Karpas-422 (cell line): ENCODE results near the gene CLDN18. TPM values are rescaled to one million over a fixed set of nuclear protein-coding genes. Genes with fewer than 3 reads are reported as not detected.

Source experiments
- DNase-seq: peaks from one replicate; pipeline ENCODE4 v3.0.0-alpha.2; 2015
- H2AFZ ChIP-seq: fragments of 200-600 bp; sonication (generic); 2 replicates; pipeline ENCODE4 v1.6.1; 2014; ENCODE audit warnings: antibody characterized with exemption, low read length, mixed read lengths
- H3K27ac ChIP-seq: fragments of 200-600 bp; sonication (generic); 2 replicates; pipeline ENCODE4 v1.5.1; 2014; ENCODE audit warnings: mild to moderate bottlenecking, low read length, moderate library complexity
- H3K27me3 ChIP-seq: fragments of 200-600 bp; sonication (generic); 2 replicates; pipeline ENCODE4 v1.6.1; 2014; ENCODE audit warnings: low read length, mixed read lengths
- H3K36me3 ChIP-seq: fragments of 200-600 bp; sonication (generic); 2 replicates; pipeline ENCODE4 v1.6.1; 2014; ENCODE audit warnings: low read length, mixed read lengths; ENCODE audit not compliant: insufficient read depth
- H3K4me1 ChIP-seq: fragments of 200-600 bp; sonication (generic); 2 replicates; pipeline ENCODE4 v1.6.1; 2014; ENCODE audit warnings: mild to moderate bottlenecking, low read length, mixed read lengths
- H3K4me2 ChIP-seq: fragments of 200-600 bp; sonication (generic); 2 replicates; pipeline ENCODE4 v1.6.1; 2014; ENCODE audit warnings: low read length, low read depth, mild to moderate bottlenecking; ENCODE audit not compliant: poor library complexity, severe bottlenecking
- H3K4me3 ChIP-seq: fragments of 200-600 bp; sonication (generic); 2 replicates; pipeline ENCODE4 v1.5.1; 2014; ENCODE audit warnings: mild to moderate bottlenecking, antibody characterized with exemption, low read length, mixed read lengths
- H3K79me2 ChIP-seq: fragments of 200-600 bp; sonication (generic); 2 replicates; pipeline ENCODE4 v1.6.1; 2014; ENCODE audit warnings: mild to moderate bottlenecking, low read length, mixed read lengths
- H3K9ac ChIP-seq: fragments of 200-600 bp; sonication (generic); 2 replicates; pipeline ENCODE4 v1.6.0; 2014; ENCODE audit warnings: low read length
- H3K9me2 ChIP-seq: fragments of 200-600 bp; sonication (generic), shearing (Covaris generic); replicated peaks from 2 replicates; pipeline ENCODE4 v1.6.0; 2014; ENCODE audit warnings: mild to moderate bottlenecking, low read length, moderate library complexity; ENCODE audit not compliant: insufficient read depth
- H3K9me3 ChIP-seq: fragments of 300-700, 200-600 bp; sonication (generic); 2 replicates; pipeline ENCODE4 v1.6.1; 2014; ENCODE audit warnings: low read length, mixed read lengths
- H4K20me1 ChIP-seq: fragments of 200-600 bp; sonication (generic); 2 replicates; pipeline ENCODE4 v1.6.1; 2014; ENCODE audit warnings: mild to moderate bottlenecking, antibody characterized with exemption, low read length, low read depth; ENCODE audit not compliant: insufficient read depth
- total RNA-seq: library from RNA; depleted of rRNA; stranded (reverse); fragments of >200 nt; shearing (Covaris generic); gene quantifications from 2 replicates; pipeline ENCODE4 v1.2.3, GENCODE V29; 2014; ENCODE audit warnings: low replicate concordance; rRNA removed

Gene CLDN18
- not detected in 2 replicates for total RNA-seq

DNA sequence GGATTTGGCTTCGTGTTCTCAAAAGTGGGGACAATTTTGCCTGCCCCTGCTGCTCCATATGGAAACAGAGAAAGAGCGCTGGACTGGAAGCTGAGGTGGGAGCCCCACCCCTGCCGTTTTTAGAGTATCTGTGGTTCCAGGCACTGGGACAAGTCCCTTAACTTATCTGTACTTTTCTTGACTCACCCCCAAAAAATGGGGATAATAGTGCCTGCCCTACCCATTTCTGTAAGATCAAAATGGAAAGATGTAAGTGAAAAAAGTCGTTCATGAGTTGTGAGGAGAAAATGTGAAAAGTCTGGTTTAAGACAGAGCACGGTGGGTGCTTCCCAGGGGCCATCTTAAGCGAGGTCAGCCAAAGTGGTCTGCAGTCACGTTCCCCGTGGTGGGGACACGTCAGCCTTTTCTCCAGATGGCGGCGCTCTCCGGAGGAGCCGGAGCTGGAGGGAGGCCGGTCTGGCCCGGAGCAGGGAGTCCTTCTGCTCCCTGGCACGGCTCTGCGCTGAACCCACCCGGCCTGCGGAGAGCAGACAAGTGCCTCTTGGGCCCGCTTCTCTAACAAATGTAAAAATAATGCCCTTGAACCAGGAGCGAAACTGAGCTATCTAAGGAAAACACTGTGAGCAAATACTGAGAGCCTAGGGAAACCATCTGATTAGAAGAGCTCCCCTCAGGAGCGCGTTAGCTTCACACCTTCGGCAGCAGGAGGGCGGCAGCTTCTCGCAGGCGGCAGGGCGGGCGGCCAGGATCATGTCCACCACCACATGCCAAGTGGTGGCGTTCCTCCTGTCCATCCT lies at the start of gene CLDN18:
CLDN18 (plus strand) TSS at position 690 of the 797 bp plus-strand sequence; CDS start at position 751, 61 bp downstream.
- H3K4me3 ChIP-seq, result no peak within 1 kb of the TSS
- no peaks in the 10 kb centered on the region for H4K20me1 ChIP-seq
- H3K9me2 ChIP-seq, result no peaks in the 10 kb centered on the region
- H3K27ac ChIP-seq, result no peak within 1 kb of the TSS
- no peaks in the 10 kb centered on the region for H3K9me3 ChIP-seq
- H3K79me2 ChIP-seq, result no peaks in the 10 kb centered on the region
- no peak for DNase-seq
- H2AFZ ChIP-seq, result no peak within 1 kb of the TSS
- H3K9ac ChIP-seq, result no peak within 1 kb of the TSS
- H3K4me2 ChIP-seq, result no peak within 1 kb of the TSS
- no peaks in the 10 kb centered on the region for H3K36me3 ChIP-seq
- no peaks in the 10 kb centered on the region for H3K4me1 ChIP-seq
- no peaks in the 10 kb centered on the region for H3K27me3 ChIP-seq

GRCh38 chr3:137962251-137962650 lies 47.7 kb upstream of the CLDN18 start:
- Histone ChIP-seq H3K79me2 (no peaks in the 10 kb centered on the region), H3K27ac (no peak overlapping the region), H3K9me2 (no peaks in the 10 kb centered on the region), H4K20me1 (no peaks in the 10 kb centered on the region), H2AFZ (no peak overlapping the region), H3K4me3 (no peak overlapping the region), H3K36me3 (no peaks in the 10 kb centered on the region), H3K9ac (no peak overlapping the region), H3K9me3 (no peaks in the 10 kb centered on the region), H3K4me2 (no peak overlapping the region), H3K4me1 (no peaks in the 10 kb centered on the region), H3K27me3 (no peaks in the 10 kb centered on the region)
- DNase-seq, result no peak

DNA sequence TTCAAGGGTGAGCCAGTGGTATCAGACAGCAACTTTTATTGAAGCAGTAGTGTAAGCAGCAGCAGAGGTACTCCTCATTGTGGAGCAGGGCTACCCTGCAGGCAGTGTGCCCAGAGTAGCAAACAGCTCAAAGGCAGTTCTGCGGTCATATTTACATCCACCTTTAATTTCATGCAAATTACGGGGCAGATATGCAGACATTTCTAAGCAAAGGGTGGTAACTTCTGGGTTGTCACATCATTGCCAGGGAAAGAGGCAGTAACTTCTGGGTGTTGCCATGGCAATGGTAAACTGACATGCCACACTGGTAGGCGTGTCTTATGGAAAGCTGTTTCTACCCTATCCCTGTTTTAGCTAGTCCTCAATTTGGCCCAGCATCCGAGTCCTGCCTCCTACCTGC lies 46.5 kb upstream of the CLDN18 start:
- no peaks in the 10 kb centered on the region for H3K9me2 ChIP-seq
- no peak overlapping the region for H3K27ac ChIP-seq
- no peak for DNase-seq
- H2AFZ ChIP-seq, result no peak overlapping the region
- no peaks in the 10 kb centered on the region for H3K9me3 ChIP-seq
- H3K4me3 ChIP-seq, result no peak overlapping the region
- H3K4me1 ChIP-seq, result no peaks in the 10 kb centered on the region
- H3K4me2 ChIP-seq, result no peak overlapping the region
- H3K79me2 ChIP-seq, result no peaks in the 10 kb centered on the region
- no peaks in the 10 kb centered on the region for H4K20me1 ChIP-seq
- H3K36me3 ChIP-seq, result no peaks in the 10 kb centered on the region
- H3K27me3 ChIP-seq, result no peaks in the 10 kb centered on the region
- no peak overlapping the region for H3K9ac ChIP-seq

DNA sequence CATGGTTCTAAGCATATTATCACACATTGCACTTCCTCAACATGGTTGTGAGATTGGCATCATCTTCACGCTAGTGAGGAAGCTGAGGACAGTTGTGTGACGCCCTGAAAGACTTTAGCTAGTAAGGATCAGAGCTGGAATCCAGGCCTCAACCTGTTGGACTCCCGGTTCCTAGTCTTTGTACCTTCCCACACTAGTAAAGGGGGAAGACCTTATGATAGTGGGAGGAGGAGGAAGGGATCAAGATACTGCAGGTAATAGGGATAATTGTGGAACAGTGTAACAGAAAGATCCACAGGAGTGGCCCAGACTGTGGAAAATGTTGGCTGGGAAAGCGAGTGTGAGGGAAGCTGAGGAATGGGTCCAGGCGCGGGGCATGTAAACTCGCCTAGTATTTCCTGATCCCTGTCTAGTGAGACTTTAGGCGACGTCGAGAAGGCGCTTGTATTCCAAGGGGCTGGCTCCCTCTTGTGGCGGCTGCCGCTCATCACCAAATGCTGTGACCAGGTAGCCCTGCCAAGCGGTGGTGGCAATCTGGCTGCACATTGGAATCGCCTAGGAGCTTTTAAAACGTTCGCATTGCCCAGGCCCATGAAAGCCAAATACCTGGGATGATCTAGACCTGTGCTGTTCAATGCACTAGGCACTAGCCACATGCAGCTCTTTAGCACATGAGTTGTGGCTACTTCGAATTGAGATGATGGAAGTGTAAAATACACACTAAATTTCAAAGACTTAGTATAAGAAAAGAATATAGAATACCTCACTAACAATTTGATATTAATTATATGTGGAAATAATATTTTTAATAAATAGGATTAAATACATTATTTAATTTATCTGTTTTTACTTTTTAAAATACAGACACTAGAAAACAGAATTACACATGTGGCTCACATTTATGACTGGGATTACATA lies 38.8 kb upstream of the CLDN18 start:
- Histone ChIP-seq H3K4me1 (no peaks in the 10 kb centered on the region), H3K9me2 (no peaks in the 10 kb centered on the region), H2AFZ (peak overlapping the region; percentile 52; the same call in 1 of the 2 replicates), H4K20me1 (no peaks in the 10 kb centered on the region), H3K79me2 (no peaks in the 10 kb centered on the region), H3K27me3 (no peaks in the 10 kb centered on the region), H3K4me3 (no peak overlapping the region), H3K36me3 (no peaks in the 10 kb centered on the region), H3K9ac (no peak overlapping the region), H3K27ac (no peak overlapping the region), H3K4me2 (no peak overlapping the region), H3K9me3 (no peaks in the 10 kb centered on the region)
- peak; percentile 81 for DNase-seq

- no peaks in the 10 kb centered on the region for H3K36me3 ChIP-seq
- H3K9me3 ChIP-seq, result no peaks in the 10 kb centered on the region
- no peaks in the 10 kb centered on the region for H3K27me3 ChIP-seq
- H3K27ac ChIP-seq, result no peak overlapping the region
- no peak overlapping the region for H3K9ac ChIP-seq
- no peaks in the 10 kb centered on the region for H3K4me1 ChIP-seq
- no peaks in the 10 kb centered on the region for H3K79me2 ChIP-seq
- no peaks in the 10 kb centered on the region for H4K20me1 ChIP-seq
- no peaks in the 10 kb centered on the region for H3K9me2 ChIP-seq
- no peak overlapping the region for H3K4me3 ChIP-seq
- no peak overlapping the region for H2AFZ ChIP-seq
- DNase-seq, result no peak
- H3K4me2 ChIP-seq, result no peak overlapping the region
These were observed 37.6 kb upstream of the CLDN18 start for GRCh38 chr3:137972396-137972795.

GRCh38 chr3:137978328-137978727 lies 31.6 kb upstream of the CLDN18 start:
- Histone ChIP-seq H4K20me1 (no peaks in the 10 kb centered on the region), H3K4me3 (no peak overlapping the region), H3K4me2 (no peak overlapping the region), H3K4me1 (no peaks in the 10 kb centered on the region), H2AFZ (no peak overlapping the region), H3K9me2 (no peaks in the 10 kb centered on the region), H3K36me3 (no peaks in the 10 kb centered on the region), H3K27me3 (no peaks in the 10 kb centered on the region), H3K9me3 (no peaks in the 10 kb centered on the region), H3K79me2 (no peaks in the 10 kb centered on the region), H3K27ac (no peak overlapping the region), H3K9ac (no peak overlapping the region)
- no peak for DNase-seq

- H3K27me3 ChIP-seq, result no peaks in the 10 kb centered on the region
- no peak overlapping the region for H3K4me2 ChIP-seq
- no peaks in the 10 kb centered on the region for H3K9me2 ChIP-seq
- no peaks in the 10 kb centered on the region for H3K4me1 ChIP-seq
- no peak overlapping the region for H2AFZ ChIP-seq
- no peak overlapping the region for H3K27ac ChIP-seq
- H3K79me2 ChIP-seq, result no peaks in the 10 kb centered on the region
- H3K36me3 ChIP-seq, result no peaks in the 10 kb centered on the region
- H3K9ac ChIP-seq, result no peak overlapping the region
- no peaks in the 10 kb centered on the region for H4K20me1 ChIP-seq
- no peak overlapping the region for H3K4me3 ChIP-seq
- no peaks in the 10 kb centered on the region for H3K9me3 ChIP-seq
- no peak for DNase-seq
These were observed 22.2 kb upstream of the CLDN18 start for GRCh38 chr3:137987723-137988122.

GRCh38 chr3:137988152-137988551 lies 21.8 kb upstream of the CLDN18 start:
- Histone ChIP-seq H3K9ac (no peak overlapping the region), H4K20me1 (no peaks in the 10 kb centered on the region), H3K36me3 (no peaks in the 10 kb centered on the region), H3K4me2 (no peak overlapping the region), H3K9me2 (no peaks in the 10 kb centered on the region), H3K27me3 (no peaks in the 10 kb centered on the region), H2AFZ (no peak overlapping the region), H3K79me2 (no peaks in the 10 kb centered on the region), H3K27ac (no peak overlapping the region), H3K4me3 (no peak overlapping the region), H3K4me1 (no peaks in the 10 kb centered on the region), H3K9me3 (no peaks in the 10 kb centered on the region)
- DNase-seq, result no peak
